Measurements from ENCODE around the gene SEC61G.

- TF ChIP-seq CTCF (conservative IDR thresholded peaks at IDR 0.05; ENCODE audit: low read length) = no peak
- no peak for TF ChIP-seq EZH2phosphoT487 (IDR thresholded peaks at IDR 0.05; ENCODE audit: borderline replicate concordance)
Observed at GRCh38 chr7:54781134-54781920, 22.3 kb upstream of the SEC61G start.

All from Loucy (cell line).